T-helper 2 cell treated with Interferon-gamma antibody and Interleukin-4, amounts not matched to agents 5 μg/mL and 100 μg/mL, for 36 hours (primary cell): ENCODE results near the gene WDR33.
"Not testable (repeated sequence)": the region's sequence is repeated elsewhere in the genome, so short reads cannot be mapped to it uniquely, and the experiment has no call there.

ENCODE experiments used
- DNase-seq: peaks from one replicate; pipeline ENCODE4 v3.0.0; 2021; ENCODE audit warnings: low spot score
- H3K27ac Mint-ChIP-seq: one replicate; pipeline ENCODE4 v1.8.0; 2021; ENCODE audit warnings: mild to moderate bottlenecking, mixed read lengths
- H3K27me3 Mint-ChIP-seq: one replicate; pipeline ENCODE4 v1.8.0; 2021; ENCODE audit warnings: low read depth, mixed read lengths
- H3K36me3 Mint-ChIP-seq: one replicate; pipeline ENCODE4 v1.8.0; 2021; ENCODE audit warnings: low read depth, mixed read lengths
- H3K4me1 Mint-ChIP-seq: one replicate; pipeline ENCODE4 v1.8.0; 2021; ENCODE audit warnings: low read depth, mixed read lengths
- H3K4me3 Mint-ChIP-seq: one replicate; pipeline ENCODE4 v1.8.0; 2022; ENCODE audit warnings: mild to moderate bottlenecking, moderate library complexity, mixed read lengths
- H3K9me3 Mint-ChIP-seq: one replicate; pipeline ENCODE4 v1.8.0; 2021; ENCODE audit warnings: mixed read lengths

WDR33 gene

GRCh38 chr2:127768775-127769479 lies 42.0 kb downstream of the WDR33 start:
- Mint-ChIP-seq H3K4me1 (peaks cover 6% of the 10 kb centered on the region), H3K27me3 (no peaks in the 10 kb centered on the region), H3K36me3 (peaks cover 32% of the 10 kb centered on the region), H3K9me3 (no peaks in the 10 kb centered on the region), H3K27ac (no peak overlapping the region), H3K4me3 (no peak overlapping the region)
- no peak for DNase-seq

- H3K27me3 Mint-ChIP-seq: no peaks in the 10 kb centered on the region
- no peak overlapping the region for H3K4me3 Mint-ChIP-seq
- no peak overlapping the region for H3K27ac Mint-ChIP-seq
- H3K36me3 Mint-ChIP-seq: peaks cover 51% of the 10 kb centered on the region
- H3K4me1 Mint-ChIP-seq: peaks cover 2% of the 10 kb centered on the region
- no peaks in the 10 kb centered on the region for H3K9me3 Mint-ChIP-seq
- no peak for DNase-seq
Measured at GRCh38 chr2:127763776-127764175, 47.2 kb downstream of the WDR33 start.

- peaks cover 2% of the 10 kb centered on the region for H3K4me1 Mint-ChIP-seq
- DNase-seq: no peak
- no peak overlapping the region for H3K4me3 Mint-ChIP-seq
- H3K27ac Mint-ChIP-seq: peak overlapping the region; percentile 31
- no peaks in the 10 kb centered on the region for H3K9me3 Mint-ChIP-seq
- no peaks in the 10 kb centered on the region for H3K27me3 Mint-ChIP-seq
- peaks cover 55% of the 10 kb centered on the region for H3K36me3 Mint-ChIP-seq
Measured at GRCh38 chr2:127762846-127763245, 48.1 kb downstream of the WDR33 start.

- peaks cover 54% of the 10 kb centered on the region for H3K36me3 Mint-ChIP-seq
- H3K27me3 Mint-ChIP-seq: no peaks in the 10 kb centered on the region
- peak overlapping the region; percentile 31 for H3K27ac Mint-ChIP-seq
- no peaks in the 10 kb centered on the region for H3K9me3 Mint-ChIP-seq
- H3K4me1 Mint-ChIP-seq: peaks cover 2% of the 10 kb centered on the region
- no peak overlapping the region for H3K4me3 Mint-ChIP-seq
- DNase-seq: no peak
Measured at GRCh38 chr2:127762441-127762840, 48.5 kb downstream of the WDR33 start.

GRCh38 chr2:127759931-127760330 lies 51.0 kb downstream of the WDR33 start:
- Mint-ChIP-seq H3K36me3 (peaks cover 44% of the 10 kb centered on the region), H3K27me3 (no peaks in the 10 kb centered on the region), H3K4me3 (no peak overlapping the region), H3K9me3 (no peaks in the 10 kb centered on the region), H3K27ac (no peak overlapping the region), H3K4me1 (peaks cover 2% of the 10 kb centered on the region)
- no peak for DNase-seq

- Mint-ChIP-seq H3K4me3 (no peak overlapping the region), H3K4me1 (peaks cover 7% of the 10 kb centered on the region), H3K36me3 (peaks cover 23% of the 10 kb centered on the region)
Measured at GRCh38 chr2:127754186-127754585, 56.8 kb downstream of the WDR33 start.

GRCh38 chr2:127753374-127753773 lies 57.6 kb downstream of the WDR33 start:
- no peaks in the 10 kb centered on the region for H3K27me3 Mint-ChIP-seq
- H3K27ac Mint-ChIP-seq: no peak overlapping the region
- H3K36me3 Mint-ChIP-seq: peaks cover 19% of the 10 kb centered on the region
- H3K4me3 Mint-ChIP-seq: no peak overlapping the region
- no peak for DNase-seq
- H3K4me1 Mint-ChIP-seq: peaks cover 7% of the 10 kb centered on the region
- no peaks in the 10 kb centered on the region for H3K9me3 Mint-ChIP-seq

More at GRCh38 chr2:127754186-127754585, 56.8 kb downstream of the WDR33 start:
- no peaks in the 10 kb centered on the region for H3K27me3 Mint-ChIP-seq
- H3K9me3 Mint-ChIP-seq: no peaks in the 10 kb centered on the region
- no peak overlapping the region for H3K27ac Mint-ChIP-seq
- DNase-seq: no peak

- not testable (repeated sequence) for DNase-seq
Measured at GRCh38 chr2:127749537-127749936, 61.4 kb downstream of the WDR33 start.

GRCh38 chr2:127747621-127748020 lies 63.4 kb downstream of the WDR33 start:
- Mint-ChIP-seq H3K9me3 (no peaks in the 10 kb centered on the region), H3K36me3 (peaks cover 33% of the 10 kb centered on the region), H3K4me3 (no peak overlapping the region), H3K4me1 (peaks cover 4% of the 10 kb centered on the region), H3K27me3 (no peaks in the 10 kb centered on the region), H3K27ac (no peak overlapping the region)
- DNase-seq: no peak

More at GRCh38 chr2:127749537-127749936, 61.4 kb downstream of the WDR33 start:
- H3K4me3 Mint-ChIP-seq, H3K9me3 Mint-ChIP-seq, H3K4me1 Mint-ChIP-seq, H3K27ac Mint-ChIP-seq, H3K27me3 Mint-ChIP-seq: not testable (repeated sequence)
- peaks cover 25% of the 10 kb centered on the region for H3K36me3 Mint-ChIP-seq

- H3K4me1 Mint-ChIP-seq: peaks cover 14% of the 10 kb centered on the region
- DNase-seq: no peak
- peaks cover 53% of the 10 kb centered on the region for H3K36me3 Mint-ChIP-seq
- H3K4me3 Mint-ChIP-seq: no peak overlapping the region
- no peaks in the 10 kb centered on the region for H3K9me3 Mint-ChIP-seq
- no peak overlapping the region for H3K27ac Mint-ChIP-seq
- no peaks in the 10 kb centered on the region for H3K27me3 Mint-ChIP-seq
Measured at GRCh38 chr2:127743477-127744026, 67.4 kb downstream of the WDR33 start.

- H3K27me3 Mint-ChIP-seq: no peaks in the 10 kb centered on the region
- H3K27ac Mint-ChIP-seq: no peak overlapping the region
- DNase-seq: no peak
- H3K4me1 Mint-ChIP-seq: peaks cover 26% of the 10 kb centered on the region
- H3K36me3 Mint-ChIP-seq: peaks cover 60% of the 10 kb centered on the region
- no peak overlapping the region for H3K4me3 Mint-ChIP-seq
- no peaks in the 10 kb centered on the region for H3K9me3 Mint-ChIP-seq
Measured at GRCh38 chr2:127740665-127741288, 70.2 kb downstream of the WDR33 start.

GRCh38 chr2:127739800-127740199 lies 71.2 kb downstream of the WDR33 start:
- Mint-ChIP-seq H3K4me1 (peaks cover 26% of the 10 kb centered on the region), H3K27ac (no peak overlapping the region), H3K9me3 (no peaks in the 10 kb centered on the region), H3K36me3 (peaks cover 58% of the 10 kb centered on the region), H3K4me3 (no peak overlapping the region), H3K27me3 (no peaks in the 10 kb centered on the region)
- no peak for DNase-seq

GRCh38 chr2:127737892-127738291 lies 73.1 kb downstream of the WDR33 start:
- Mint-ChIP-seq H3K4me1 (peaks cover 26% of the 10 kb centered on the region), H3K36me3 (peaks cover 47% of the 10 kb centered on the region), H3K9me3 (no peaks in the 10 kb centered on the region), H3K27ac (no peak overlapping the region), H3K4me3 (no peak overlapping the region), H3K27me3 (no peaks in the 10 kb centered on the region)
- no peak for DNase-seq

GRCh38 chr2:127735537-127736399 lies 75.2 kb downstream of the WDR33 start:
- H3K4me1 Mint-ChIP-seq: peaks cover 18% of the 10 kb centered on the region
- H3K27ac Mint-ChIP-seq: no peak overlapping the region
- H3K4me3 Mint-ChIP-seq: no peak overlapping the region
- peaks cover 41% of the 10 kb centered on the region for H3K36me3 Mint-ChIP-seq
- no peaks in the 10 kb centered on the region for H3K27me3 Mint-ChIP-seq
- DNase-seq: no peak
- no peaks in the 10 kb centered on the region for H3K9me3 Mint-ChIP-seq
